Muscle layer of colon (tissue), 2 donors: Measurements from ENCODE around the gene ADGRG3.
"Not testable (repeated sequence)": the region's sequence is repeated elsewhere in the genome, so short reads cannot be mapped to it uniquely, and the experiment has no call there.

Experiments
- H3K27ac ChIP-seq: one replicate; pipeline ENCODE4 v1.7.0; 2013; ENCODE audit warnings: low read depth, mild to moderate bottlenecking, low read length, moderate library complexity
- H3K27me3 ChIP-seq, 2 donors: one replicate each; pipeline ENCODE4 v1.7.0; 2013; ENCODE audit warnings: low read length in 2 of 2, mild to moderate bottlenecking in 2 of 2; ENCODE audit not compliant: insufficient read depth in 2 of 2, control insufficient read depth in 1 of 2
- H3K36me3 ChIP-seq: one replicate; pipeline ENCODE4 v1.7.0; 2013; ENCODE audit warnings: mild to moderate bottlenecking, low read length; ENCODE audit not compliant: insufficient read depth
- H3K4me1 ChIP-seq: one replicate; pipeline ENCODE4 v1.7.0; 2013; ENCODE audit warnings: mild to moderate bottlenecking, low read length; ENCODE audit not compliant: insufficient read depth
- H3K4me3 ChIP-seq, 2 donors: one replicate each; pipeline ENCODE4 v1.7.0; 2013; ENCODE audit warnings: low read length in 2 of 2, low read depth in 1 of 2, mild to moderate bottlenecking in 1 of 2, moderate library complexity in 1 of 2
- H3K9ac ChIP-seq: one replicate; pipeline ENCODE4 v1.7.0; 2013; ENCODE audit warnings: low read length
- H3K9me3 ChIP-seq: one replicate; pipeline ENCODE4 v1.7.0; 2013; ENCODE audit warnings: mild to moderate bottlenecking, low read length
- donor health status: abdominal sarcoma.
- donor health status: Adenocarcinoma of cecum.

Gene ADGRG3

DNA sequence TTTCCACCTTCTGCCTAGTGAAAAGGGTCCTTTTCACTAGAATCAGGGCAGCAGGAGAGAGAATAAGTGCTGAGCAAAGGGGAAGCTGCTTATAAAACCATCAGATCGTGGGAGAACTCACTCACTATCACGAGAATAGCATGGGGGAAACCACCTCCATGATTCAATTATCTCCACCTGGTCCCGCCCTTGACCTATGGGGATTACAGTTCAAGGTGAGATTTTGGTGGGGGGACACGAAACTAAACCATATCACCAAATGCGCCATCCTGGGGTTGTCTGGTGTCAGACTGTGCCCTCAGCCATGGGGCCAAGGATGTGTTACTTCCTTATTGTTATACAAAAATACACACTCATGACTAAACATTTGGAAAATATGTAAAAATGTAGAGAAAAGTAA lies 57.0 kb downstream of the ADGRG3 start:
- Histone ChIP-seq H3K27ac (no peak overlapping the region), H3K36me3 (no peaks in the 10 kb centered on the region), H3K9ac (no peak overlapping the region), H3K27me3 (peaks cover 0 to 8% of the 10 kb centered on the region in 2 donors), H3K9me3 (no peaks in the 10 kb centered on the region), H3K4me1 (no peaks in the 10 kb centered on the region), H3K4me3 (no peak overlapping the region)

DNA sequence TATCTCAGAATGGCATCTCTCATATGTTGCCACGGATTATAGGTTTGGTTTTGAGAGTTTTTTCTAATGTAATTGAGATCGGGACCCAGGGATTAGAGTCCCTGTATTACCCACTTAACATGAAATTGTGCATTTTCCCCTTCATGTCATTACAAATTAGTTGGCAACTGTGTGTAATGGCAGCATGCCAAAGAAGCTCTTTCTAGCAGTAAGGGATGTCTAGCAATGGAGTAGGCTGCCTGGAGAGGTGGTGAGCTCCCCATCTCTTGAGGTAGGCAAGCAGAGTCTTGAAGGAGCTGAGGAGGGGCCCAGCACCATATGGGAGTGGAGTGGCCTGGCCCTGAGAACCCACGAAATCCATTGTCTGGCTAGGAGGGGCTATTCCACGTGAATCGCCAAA lies 57.4 kb downstream of the ADGRG3 start:
- Histone ChIP-seq H3K36me3 (no peaks in the 10 kb centered on the region), H3K27me3 (peaks cover 0 to 8% of the 10 kb centered on the region in 2 donors), H3K9ac (no peak overlapping the region), H3K9me3 (no peaks in the 10 kb centered on the region), H3K4me3 (no peak overlapping the region), H3K27ac (no peak overlapping the region), H3K4me1 (no peaks in the 10 kb centered on the region)

DNA sequence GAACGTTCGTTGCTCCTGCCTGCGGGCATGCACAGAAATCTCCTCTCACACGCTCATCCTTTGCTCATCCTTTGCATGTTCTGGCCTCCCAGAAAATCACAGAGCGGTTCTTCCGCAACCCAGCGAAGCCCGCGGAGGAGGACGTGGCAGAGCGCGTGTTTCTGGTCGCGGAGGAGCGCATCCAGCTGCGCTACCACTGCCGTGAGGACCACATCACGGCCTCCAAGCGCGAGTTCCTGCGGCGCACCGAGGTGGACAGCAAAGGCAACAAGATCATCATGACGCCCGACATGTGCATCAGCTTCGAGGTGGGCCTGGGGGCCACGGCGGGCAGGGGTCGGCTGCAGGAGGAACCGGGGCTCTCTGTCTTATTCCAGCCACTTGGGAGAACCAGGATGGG lies 57.9 kb downstream of the ADGRG3 start:
- peaks cover 0 to 8% of the 10 kb centered on the region in 2 donors for H3K27me3 ChIP-seq
- H3K36me3 ChIP-seq = no peaks in the 10 kb centered on the region
- H3K4me3 ChIP-seq = no peak overlapping the region
- no peaks in the 10 kb centered on the region for H3K9me3 ChIP-seq
- no peak overlapping the region for H3K9ac ChIP-seq
- H3K27ac ChIP-seq = no peak overlapping the region
- no peaks in the 10 kb centered on the region for H3K4me1 ChIP-seq

GRCh38 chr16:57726433-57726947 lies 58.4 kb downstream of the ADGRG3 start:
- no peaks in the 10 kb centered on the region for H3K36me3 ChIP-seq
- no peaks in the 10 kb centered on the region for H3K4me1 ChIP-seq
- H3K27me3 ChIP-seq = peaks cover 0 to 8% of the 10 kb centered on the region in 2 donors
- H3K9me3 ChIP-seq = no peaks in the 10 kb centered on the region
- H3K4me3 ChIP-seq = no peak overlapping the region
- H3K9ac ChIP-seq = no peak overlapping the region
- no peak overlapping the region for H3K27ac ChIP-seq

DNA sequence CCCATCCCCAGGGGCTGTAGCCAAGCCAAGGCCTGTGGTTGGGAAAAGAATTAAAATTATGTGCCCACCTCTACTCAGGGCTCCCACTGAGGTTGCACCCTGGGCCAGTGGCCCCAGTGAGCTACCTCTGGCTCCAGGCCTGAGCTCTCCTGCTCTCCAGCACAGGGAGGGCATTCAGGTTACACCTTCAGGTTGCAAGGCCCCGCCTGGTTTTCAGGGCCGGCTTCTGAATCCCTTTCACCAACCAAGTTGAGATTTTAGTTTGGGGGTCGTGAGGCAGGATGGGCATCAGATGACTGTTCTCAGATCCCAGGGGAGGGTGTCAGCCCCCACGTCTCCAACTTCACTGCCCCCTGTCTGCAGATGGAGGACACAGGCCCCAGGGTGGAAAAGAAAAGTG lies 59.5 kb downstream of the ADGRG3 start:
- Histone ChIP-seq H3K4me3 (no peak overlapping the region), H3K27me3 (no peaks in the 10 kb centered on the region), H3K27ac (no peak overlapping the region), H3K36me3 (no peaks in the 10 kb centered on the region), H3K9me3 (no peaks in the 10 kb centered on the region), H3K4me1 (no peaks in the 10 kb centered on the region), H3K9ac (no peak overlapping the region)

GRCh38 chr16:57728336-57729181 lies 60.5 kb downstream of the ADGRG3 start:
- Histone ChIP-seq H3K4me3 (no peak overlapping the region), H3K9ac (no peak overlapping the region), H3K9me3 (no peaks in the 10 kb centered on the region), H3K27me3 (no peaks in the 10 kb centered on the region), H3K36me3 (no peaks in the 10 kb centered on the region), H3K4me1 (no peaks in the 10 kb centered on the region), H3K27ac (no peak overlapping the region)

DNA sequence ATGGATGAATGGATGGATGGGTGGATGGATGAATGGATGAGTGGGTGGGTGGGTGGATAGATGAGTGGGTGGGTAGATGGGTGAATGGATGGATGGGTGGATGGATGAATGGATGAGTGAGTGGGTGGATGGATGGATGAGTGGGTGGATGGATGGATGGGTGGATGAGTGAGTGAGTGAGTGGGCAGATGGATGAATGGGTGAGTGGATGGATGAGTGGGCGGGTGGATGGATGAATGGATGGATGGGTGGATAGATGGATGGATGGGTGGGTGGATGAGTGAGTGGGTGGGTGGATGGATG lies 61.0 kb downstream of the ADGRG3 start:
- Histone ChIP-seq H3K36me3 (no peaks in the 10 kb centered on the region), H3K27ac (no peak overlapping the region), H3K9ac (no peak overlapping the region), H3K4me1 (no peaks in the 10 kb centered on the region), H3K9me3 (no peaks in the 10 kb centered on the region), H3K4me3 (no peak overlapping the region), H3K27me3 (no peaks in the 10 kb centered on the region)

DNA sequence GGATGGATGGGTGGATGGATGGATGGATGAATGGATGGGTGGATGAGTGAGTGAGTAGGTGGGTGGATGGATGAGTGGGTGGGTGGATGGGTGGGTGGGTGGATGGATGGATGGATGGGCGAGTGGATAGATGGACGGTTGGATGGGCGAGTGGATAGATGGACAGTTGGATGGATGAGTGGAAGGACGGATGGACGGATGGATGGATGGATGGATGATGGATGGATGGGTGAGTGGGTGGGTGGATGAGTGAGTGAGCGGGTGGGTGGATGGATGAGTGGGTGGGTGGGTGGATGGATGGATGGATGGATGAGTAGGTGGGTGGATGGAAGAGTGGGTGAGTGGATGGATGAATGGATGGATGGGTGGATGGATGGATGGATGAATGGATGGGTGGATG lies 61.7 kb downstream of the ADGRG3 start:
- not testable (repeated sequence) for H3K9ac ChIP-seq, H3K9me3 ChIP-seq, H3K4me1 ChIP-seq, H3K27me3 ChIP-seq, H3K4me3 ChIP-seq, H3K36me3 ChIP-seq, H3K27ac ChIP-seq

DNA sequence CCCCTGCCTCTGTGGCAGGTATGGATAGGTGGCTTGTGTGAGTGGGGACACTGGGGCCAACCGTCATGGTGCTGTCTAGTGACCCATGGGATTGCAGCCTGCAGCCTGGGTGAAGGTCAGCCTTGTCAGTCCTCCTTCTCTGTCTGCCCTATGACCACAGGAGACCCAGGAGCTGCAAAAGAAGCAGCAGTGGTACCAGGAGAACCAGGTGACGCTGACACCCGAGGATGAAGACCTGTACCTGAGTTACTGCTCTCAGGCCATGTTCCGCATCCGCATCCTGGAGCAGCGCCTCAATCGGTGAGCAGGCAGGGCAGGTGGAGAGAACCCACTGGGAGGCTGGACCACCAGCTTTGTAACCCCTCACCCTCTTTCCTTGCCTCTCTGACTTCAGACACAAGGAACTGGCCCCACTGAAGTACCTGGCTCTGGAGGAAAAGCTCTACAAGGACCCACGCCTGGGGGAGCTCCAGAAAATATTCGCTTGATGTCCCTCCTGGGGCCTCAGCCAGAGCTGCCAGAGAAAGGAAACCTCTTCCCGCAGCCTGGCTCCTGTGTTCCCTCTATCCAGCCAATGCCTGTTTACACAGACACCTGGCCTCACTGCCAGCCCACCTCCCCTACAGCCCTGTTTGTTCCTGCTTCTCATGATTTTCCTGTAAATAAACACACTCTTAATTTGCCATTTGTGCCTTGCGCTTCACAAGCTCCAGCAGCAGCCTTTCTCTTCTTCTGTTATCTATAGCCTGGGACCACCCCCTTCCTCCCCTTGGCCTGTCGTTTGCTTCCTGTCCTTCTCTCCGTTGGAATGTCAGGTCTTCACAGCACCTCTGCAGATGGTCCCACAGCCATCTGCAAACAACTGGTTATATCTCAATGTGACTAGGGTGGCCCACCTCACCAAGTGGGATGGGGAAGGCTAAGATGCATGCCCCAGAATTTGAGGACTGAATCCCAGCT lies 62.9 kb downstream of the ADGRG3 start:
- Histone ChIP-seq H3K27ac (no peak overlapping the region), H3K36me3 (no peaks in the 10 kb centered on the region), H3K4me1 (peaks cover 5% of the 10 kb centered on the region), H3K4me3 (no peak overlapping the region), H3K9me3 (no peaks in the 10 kb centered on the region), H3K27me3 (no peaks in the 10 kb centered on the region), H3K9ac (no peak overlapping the region)

- H3K4me1 ChIP-seq = peaks cover 14% of the 10 kb centered on the region
- H3K27ac ChIP-seq = no peak overlapping the region
- H3K9ac ChIP-seq = no peak overlapping the region
- H3K9me3 ChIP-seq = no peaks in the 10 kb centered on the region
- no peaks in the 10 kb centered on the region for H3K27me3 ChIP-seq
- H3K4me3 ChIP-seq = no peak overlapping the region
- H3K36me3 ChIP-seq = no peaks in the 10 kb centered on the region
Measured at GRCh38 chr16:57732037-57732436, 63.9 kb downstream of the ADGRG3 start.

- Histone ChIP-seq H3K9ac (no peak overlapping the region), H3K27ac (no peak overlapping the region), H3K27me3 (no peaks in the 10 kb centered on the region), H3K9me3 (no peaks in the 10 kb centered on the region), H3K4me3 (no peak overlapping the region), H3K4me1 (peaks cover 14% of the 10 kb centered on the region), H3K36me3 (no peaks in the 10 kb centered on the region)
Measured at GRCh38 chr16:57732714-57733113, 64.6 kb downstream of the ADGRG3 start.
